GM18858 (cell line): Measurements from ENCODE around the gene STARD10.
"Not testable (repeated sequence)": the region's sequence is repeated elsewhere in the genome, so short reads cannot be mapped to it uniquely, and the experiment has no call there.

ENCODE experiments used
- ATAC-seq: cut with Tn5 transposase; IDR thresholded peaks from one replicate; pipeline ENCODE4 v1.9.1; 2021; ENCODE audit not compliant: unreplicated experiment

The STARD10 gene

GRCh38 chr11:72793425-72794367, at the start of gene STARD10:
Gene STARD10, minus strand, starts transcription at chr11:72794047. Its CDS starts 12,866 bp downstream, at chr11:72781181.
- peak; percentile 79 for ATAC-seq

- no peak for ATAC-seq
Observed at GRCh38 chr11:72842653-72843330, 48.9 kb upstream of the STARD10 start.

- ATAC-seq, result no peak
Observed at GRCh38 chr11:72842126-72842525, 48.3 kb upstream of the STARD10 start.

- no peak for ATAC-seq
Observed at GRCh38 chr11:72841397-72841796, 47.5 kb upstream of the STARD10 start.

GRCh38 chr11:72840780-72841179, 46.9 kb upstream of the STARD10 start:
- ATAC-seq, result no peak

GRCh38 chr11:72838691-72839305, 45.0 kb upstream of the STARD10 start:
- ATAC-seq, result no peak

GRCh38 chr11:72836111-72836510, 42.3 kb upstream of the STARD10 start:
- no peak for ATAC-seq

- ATAC-seq, result no peak
Observed at GRCh38 chr11:72834905-72835304, 41.1 kb upstream of the STARD10 start.

- no peak for ATAC-seq
Observed at GRCh38 chr11:72833811-72834493, 40.1 kb upstream of the STARD10 start.

GRCh38 chr11:72833083-72833733, 39.4 kb upstream of the STARD10 start:
- ATAC-seq, result no peak

GRCh38 chr11:72832301-72833082, 38.6 kb upstream of the STARD10 start:
- no peak for ATAC-seq

GRCh38 chr11:72831521-72832300, 37.9 kb upstream of the STARD10 start:
- no peak for ATAC-seq

- ATAC-seq, result no peak
Observed at GRCh38 chr11:72829884-72830533, 36.2 kb upstream of the STARD10 start.

GRCh38 chr11:72829178-72829577, 35.3 kb upstream of the STARD10 start:
- ATAC-seq, result no peak

- no peak for ATAC-seq
Observed at GRCh38 chr11:72828692-72829101, 34.9 kb upstream of the STARD10 start.

- no peak for ATAC-seq
Observed at GRCh38 chr11:72828081-72828567, 34.3 kb upstream of the STARD10 start.

- ATAC-seq, result not testable (repeated sequence)
Observed at GRCh38 chr11:72827656-72828055, 33.8 kb upstream of the STARD10 start.

- no peak for ATAC-seq
Observed at GRCh38 chr11:72826942-72827480, 33.2 kb upstream of the STARD10 start.
